LoVo (cell line): ENCODE data around the gene ASIP.
"Not testable (repeated sequence)": the region's sequence is repeated elsewhere in the genome, so short reads cannot be mapped to it uniquely, and the experiment has no call there.

Experiments used
- DNase-seq: peaks from one replicate; pipeline ENCODE4 v3.0.0-alpha.2; 2016; ENCODE audit warnings: low spot score

ASIP gene

GRCh38 chr20:34240693-34241615, at the start of gene ASIP:
ASIP (plus strand) TSS chr20:34241423; CDS start chr20:34260375, 18,952 bp downstream.
- DNase-seq, result no peak

GRCh38 chr20:34193051-34193450, 48.2 kb upstream of the ASIP start:
- DNase-seq, result no peak

- no peak for DNase-seq
Measured at GRCh38 chr20:34199183-34199582, 42.0 kb upstream of the ASIP start.

- DNase-seq, result no peak
Measured at GRCh38 chr20:34200023-34200422, 41.2 kb upstream of the ASIP start.

- DNase-seq, result no peak
Measured at GRCh38 chr20:34201531-34201930, 39.7 kb upstream of the ASIP start.

- DNase-seq, result not testable (repeated sequence)
Measured at GRCh38 chr20:34205172-34205880, 35.9 kb upstream of the ASIP start.

- DNase-seq, result no peak
Measured at GRCh38 chr20:34209111-34209510, 32.1 kb upstream of the ASIP start.

GRCh38 chr20:34210271-34210670, 31.0 kb upstream of the ASIP start:
- no peak for DNase-seq

GRCh38 chr20:34211591-34211990, 29.6 kb upstream of the ASIP start:
- no peak for DNase-seq

GRCh38 chr20:34213213-34213612, 28.0 kb upstream of the ASIP start:
- DNase-seq, result no peak

GRCh38 chr20:34215711-34216381, 25.4 kb upstream of the ASIP start:
- DNase-seq, result peak; percentile 68

- no peak for DNase-seq
Measured at GRCh38 chr20:34216382-34216742, 24.9 kb upstream of the ASIP start.

GRCh38 chr20:34220561-34220960, 20.7 kb upstream of the ASIP start:
- DNase-seq, result no peak

- DNase-seq, result no peak
Measured at GRCh38 chr20:34222208-34222607, 19.0 kb upstream of the ASIP start.

- DNase-seq, result not testable (repeated sequence)
Measured at GRCh38 chr20:34224251-34224650, 17.0 kb upstream of the ASIP start.

GRCh38 chr20:34231634-34232033, 9.6 kb upstream of the ASIP start:
- no peak for DNase-seq

- no peak for DNase-seq
Measured at GRCh38 chr20:34232494-34233087, 8.6 kb upstream of the ASIP start.

GRCh38 chr20:34233687-34234086, 7.5 kb upstream of the ASIP start:
- DNase-seq, result no peak

GRCh38 chr20:34235875-34236274, 5.3 kb upstream of the ASIP start:
- DNase-seq, result no peak

- no peak for DNase-seq
Measured at GRCh38 chr20:34237942-34238341, 3.3 kb upstream of the ASIP start.

- DNase-seq, result no peak
Measured at GRCh38 chr20:34240121-34240520, 1.1 kb upstream of the ASIP start.

GRCh38 chr20:34242015-34242414, 792 bp downstream of the ASIP start:
- not testable (repeated sequence) for DNase-seq
